Neural cell (in vitro differentiated cells): ENCODE results near the gene ZNF391. TPM values are rescaled to one million over a fixed set of nuclear protein-coding genes. Genes with fewer than 3 reads are reported as not detected.

Experiments
- H2AFZ ChIP-seq: fragments of 200-600, 300-800 bp; sonication (generic), shearing (Covaris generic); 2 replicates; pipeline ENCODE4 v1.6.0; 2014; ENCODE audit warnings: low read depth, mild to moderate bottlenecking, antibody characterized with exemption, low read length, moderate library complexity
- H3F3A ChIP-seq: fragments of 200-600 bp; shearing (Covaris generic); 2 replicates; pipeline ENCODE4 v1.6.1; 2016; ENCODE audit warnings: mild to moderate bottlenecking, moderate library complexity, mixed read lengths, antibody characterized with exemption, low read length; ENCODE audit not compliant: insufficient read depth, poor library complexity, severe bottlenecking
- H3K27ac ChIP-seq: fragments of 200-600, 300-800 bp; sonication (generic), shearing (Covaris generic); 2 replicates; pipeline ENCODE4 v1.5.1; 2014; ENCODE audit warnings: mild to moderate bottlenecking, low read length, moderate library complexity
- H3K27me3 ChIP-seq: fragments of 300-800, 200-600 bp; sonication (generic), shearing (Covaris generic); 2 replicates; pipeline ENCODE4 v1.6.0; 2014; ENCODE audit warnings: mild to moderate bottlenecking, low read depth, low read length, moderate library complexity; ENCODE audit not compliant: insufficient read depth
- H3K36me3 ChIP-seq: fragments of 300-800, 200-600 bp; sonication (generic), shearing (Covaris generic); 2 replicates; pipeline ENCODE4 v1.5.1; 2014; ENCODE audit warnings: mild to moderate bottlenecking, antibody characterized with exemption, low read length, moderate library complexity; ENCODE audit not compliant: insufficient read depth
- H3K4me2 ChIP-seq: fragments of 300-800, 200-600 bp; sonication (generic), shearing (Covaris generic); 2 replicates; pipeline ENCODE4 v1.6.0; 2014; ENCODE audit warnings: mild to moderate bottlenecking, low read length
- H3K4me3 ChIP-seq: fragments of 300-800, 200-600 bp; sonication (generic), shearing (Covaris generic); 2 replicates; pipeline ENCODE4 v1.5.1; 2014; ENCODE audit warnings: mild to moderate bottlenecking, low read length, moderate library complexity
- H3K79me2 ChIP-seq: fragments of 200-600 bp; shearing (Covaris generic); replicated peaks from 2 replicates; pipeline ENCODE4 v1.6.0; 2014; ENCODE audit warnings: mild to moderate bottlenecking, low read length, moderate library complexity; ENCODE audit not compliant: insufficient read depth
- H3K9ac ChIP-seq: fragments of 300-800, 200-600 bp; sonication (generic), shearing (Covaris generic); 2 replicates; pipeline ENCODE4 v1.6.1; 2016; ENCODE audit warnings: mild to moderate bottlenecking, low read length, mixed read lengths
- H3K9me2 ChIP-seq: fragments of 200-600 bp; shearing (Covaris generic); 2 replicates; pipeline ENCODE4 v1.6.1; 2016; ENCODE audit warnings: mild to moderate bottlenecking, low read length, mixed read lengths; ENCODE audit not compliant: insufficient read depth
- H3K9me3 ChIP-seq: fragments of 200-600, 300-800 bp; sonication (generic), shearing (Covaris generic); 2 replicates; pipeline ENCODE4 v1.6.1; 2016; ENCODE audit warnings: mild to moderate bottlenecking, mixed run types, low read length, moderate library complexity, mixed read lengths
- H4K20me1 ChIP-seq: fragments of 200-600 bp; shearing (Covaris generic); 2 replicates; pipeline ENCODE4 v1.6.1; 2016; ENCODE audit warnings: mild to moderate bottlenecking, mixed run types; ENCODE audit not compliant: insufficient read depth
- CTCF ChIP-seq: fragments of 450-650 bp; IDR thresholded peaks from 2 replicates; pipeline ENCODE4 v1.5.1; 2014; ENCODE audit warnings: antibody characterized with exemption, mild to moderate bottlenecking, moderate library complexity; ENCODE audit not compliant: poor library complexity, severe bottlenecking
- EP300 ChIP-seq: fragments of 450-650 bp; conservative IDR thresholded peaks from 2 replicates; pipeline ENCODE4 v1.6.1; 2014; ENCODE audit warnings: antibody characterized with exemption, mild to moderate bottlenecking, moderate library complexity; ENCODE audit not compliant: poor library complexity, severe bottlenecking
- EZH2 ChIP-seq: fragments of 200-600, 300-800 bp; shearing (Covaris generic), sonication (generic); IDR thresholded peaks from 2 replicates; pipeline ENCODE4 v1.6.1; 2014; ENCODE audit warnings: antibody characterized with exemption, low read length, borderline replicate concordance, mild to moderate bottlenecking; ENCODE audit not compliant: insufficient read depth, poor library complexity, severe bottlenecking
- MXI1 ChIP-seq: fragments of 450-650 bp; conservative IDR thresholded peaks from 2 replicates; pipeline ENCODE4 v1.6.1; 2014; ENCODE audit warnings: antibody characterized with exemption, mild to moderate bottlenecking; ENCODE audit not compliant: poor library complexity, severe bottlenecking
- POLR2AphosphoS5 ChIP-seq: IDR thresholded peaks from 2 replicates; pipeline ENCODE4 v1.6.1; 2012
- RAD21 ChIP-seq: fragments of 450-650 bp; conservative IDR thresholded peaks from 2 replicates; pipeline ENCODE4 v1.6.1; 2014; ENCODE audit warnings: antibody characterized with exemption, mild to moderate bottlenecking, moderate library complexity
- REST ChIP-seq: IDR thresholded peaks from 2 replicates; pipeline ENCODE4 v1.6.1; 2012; ENCODE audit warnings: borderline replicate concordance
- SMC3 ChIP-seq: fragments of 450-650 bp; conservative IDR thresholded peaks from 2 replicates; pipeline ENCODE4 v1.6.1; 2014; ENCODE audit warnings: antibody characterized with exemption, mild to moderate bottlenecking, moderate library complexity; ENCODE audit not compliant: poor library complexity
- TAF1 ChIP-seq: IDR thresholded peaks from 2 replicates; pipeline ENCODE4 v1.6.1; 2012; ENCODE audit warnings: low read depth
- polyA plus RNA-seq: library from polyadenylated mRNA; depleted of rRNA; stranded (reverse); fragments of >200 nt; gene quantifications from 2 replicates; pipeline ENCODE4 v1.2.3, GENCODE V29; 2014

The ZNF391 gene
- polyA plus RNA-seq, 1 donor from 2014 or later: 2.9 TPM

DNA sequence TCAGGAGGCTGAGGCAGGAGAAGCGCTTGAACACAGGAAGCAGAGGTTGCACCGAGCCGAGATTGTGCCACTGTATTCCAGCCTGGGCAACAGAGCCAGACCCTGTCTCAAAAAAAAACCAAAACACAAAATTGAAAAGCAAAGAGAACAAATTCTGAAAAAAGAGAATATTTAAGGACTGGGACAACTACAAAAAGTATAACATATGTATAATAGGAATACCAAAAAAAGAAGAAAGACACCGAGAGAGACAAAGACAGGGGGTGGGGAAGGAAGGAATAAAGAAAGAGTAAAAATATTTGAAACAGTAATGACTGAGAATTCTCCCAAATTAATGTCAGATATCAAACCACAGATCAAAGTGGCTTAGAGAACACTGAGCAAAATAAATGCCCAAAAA is 5.5 kb upstream of the ZNF391 start:
- no peaks in the 10 kb centered on the region for H3K36me3 ChIP-seq
- no peaks in the 10 kb centered on the region for H3K27me3 ChIP-seq
- no peaks in the 10 kb centered on the region for H4K20me1 ChIP-seq
- H3K27ac ChIP-seq: no peak overlapping the region
- no peak for TF ChIP-seq REST
- no peak for TF ChIP-seq SMC3
- TF ChIP-seq EZH2: no peak
- TF ChIP-seq RAD21: no peak
- TF ChIP-seq CTCF: no peak
- no peak for TF ChIP-seq TAF1
- H3K9me3 ChIP-seq: no peaks in the 10 kb centered on the region
- no peak overlapping the region for H2AFZ ChIP-seq
- H3K9me2 ChIP-seq: no peaks in the 10 kb centered on the region
- no peak overlapping the region for H3K9ac ChIP-seq
- H3K4me3 ChIP-seq: no peak overlapping the region
- H3K4me2 ChIP-seq: no peak overlapping the region
- H3K79me2 ChIP-seq: no peaks in the 10 kb centered on the region
- H3F3A ChIP-seq: no peaks in the 10 kb centered on the region

- no peaks in the 10 kb centered on the region for H3K79me2 ChIP-seq
- no peaks in the 10 kb centered on the region for H3K9me2 ChIP-seq
- H4K20me1 ChIP-seq: no peaks in the 10 kb centered on the region
- no peak overlapping the region for H2AFZ ChIP-seq
- H3K27me3 ChIP-seq: no peaks in the 10 kb centered on the region
- H3K4me2 ChIP-seq: no peak overlapping the region
- H3K4me3 ChIP-seq: no peak overlapping the region
- no peak overlapping the region for H3K9ac ChIP-seq
- H3K36me3 ChIP-seq: no peaks in the 10 kb centered on the region
- TF ChIP-seq MXI1 (no peak), REST (no peak), RAD21 (no peak), POLR2AphosphoS5 (no peak), SMC3 (no peak), CTCF (no peak), EZH2 (no peak), TAF1 (no peak), EP300 (no peak)
- no peaks in the 10 kb centered on the region for H3F3A ChIP-seq
- H3K27ac ChIP-seq: no peak overlapping the region
- H3K9me3 ChIP-seq: no peaks in the 10 kb centered on the region
Observed at GRCh38 chr6:27383481-27383880, 5.1 kb upstream of the ZNF391 start.
